Measurements from ENCODE around the gene SLC25A44. TPM values are rescaled to one million over a fixed set of nuclear protein-coding genes. Genes with fewer than 3 reads are reported as not detected.

The SLC25A44 gene, protein sequence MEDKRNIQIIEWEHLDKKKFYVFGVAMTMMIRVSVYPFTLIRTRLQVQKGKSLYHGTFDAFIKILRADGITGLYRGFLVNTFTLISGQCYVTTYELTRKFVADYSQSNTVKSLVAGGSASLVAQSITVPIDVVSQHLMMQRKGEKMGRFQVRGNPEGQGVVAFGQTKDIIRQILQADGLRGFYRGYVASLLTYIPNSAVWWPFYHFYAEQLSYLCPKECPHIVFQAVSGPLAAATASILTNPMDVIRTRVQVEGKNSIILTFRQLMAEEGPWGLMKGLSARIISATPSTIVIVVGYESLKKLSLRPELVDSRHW
- total RNA-seq: 12.1 and 17.0 TPM in 2 replicates

DNA sequence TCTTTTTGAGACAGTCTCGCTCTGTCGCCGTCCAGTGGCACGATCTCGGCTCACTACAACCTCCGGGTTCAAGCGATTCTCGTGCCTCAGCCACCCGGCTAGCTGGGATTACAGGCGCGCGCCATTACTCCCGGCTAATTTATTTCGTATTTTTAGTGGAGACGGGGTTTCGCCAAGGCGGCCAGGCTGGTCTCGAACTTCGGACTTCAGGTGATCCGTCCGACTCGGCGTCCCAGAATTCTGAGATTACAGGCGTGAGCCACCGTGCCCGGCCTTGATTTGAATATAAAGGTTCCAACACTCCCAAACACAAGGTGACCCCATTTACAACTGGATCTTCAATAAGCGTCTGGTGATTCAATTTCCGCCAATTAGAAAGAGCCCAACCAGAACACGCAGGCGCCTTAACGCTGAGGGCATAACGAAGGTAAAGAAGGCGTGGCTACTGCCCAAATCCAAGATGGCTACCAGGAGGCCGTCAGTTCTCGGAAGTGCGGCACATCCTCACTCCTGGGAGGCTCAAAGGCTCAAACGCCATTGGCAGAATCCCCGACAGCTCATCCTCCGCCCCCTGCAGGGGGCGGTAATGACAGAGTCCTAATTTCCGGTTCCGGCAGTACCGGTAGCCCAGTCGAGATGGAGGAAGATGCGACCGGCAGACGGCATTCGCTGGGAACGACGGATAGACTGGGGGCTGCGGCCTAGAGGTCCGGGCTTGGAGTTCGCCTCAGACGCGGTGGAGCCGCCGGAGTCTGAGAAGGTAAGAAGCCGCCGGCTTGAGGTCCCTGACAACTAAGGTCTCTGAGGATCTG is at the start of gene SLC25A44:
TSS of gene SLC25A44 (plus strand) at position 617 of the 812 bp plus-strand sequence. CDS start 5,744 bp downstream, outside the sequence.

DNA sequence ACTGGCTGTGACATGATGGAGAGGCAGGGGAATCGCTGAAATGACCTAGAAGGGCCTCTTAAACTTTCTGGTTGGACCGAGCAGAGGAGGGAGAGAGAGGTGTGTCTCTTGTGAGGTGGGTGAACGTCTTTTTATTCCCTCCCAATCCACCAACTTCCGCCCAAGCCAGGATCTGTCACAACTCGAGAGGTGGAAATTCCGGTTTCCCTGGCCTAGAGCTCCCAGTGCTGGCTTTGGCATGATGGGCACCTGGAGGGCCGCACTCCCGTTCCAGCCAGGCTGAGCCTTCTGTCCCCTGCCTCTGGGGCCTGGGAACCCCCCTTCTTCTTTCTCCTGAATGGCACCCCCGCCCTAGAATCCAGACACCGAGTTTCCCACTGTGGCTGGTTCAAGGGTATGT is 40.5 kb upstream of the SLC25A44 start, which contains the start of gene SEMA4A:
TSS of gene SEMA4A (plus strand) at position 224 of the 400 bp plus-strand sequence. CDS start 994 bp downstream, outside the sequence.

DNA sequence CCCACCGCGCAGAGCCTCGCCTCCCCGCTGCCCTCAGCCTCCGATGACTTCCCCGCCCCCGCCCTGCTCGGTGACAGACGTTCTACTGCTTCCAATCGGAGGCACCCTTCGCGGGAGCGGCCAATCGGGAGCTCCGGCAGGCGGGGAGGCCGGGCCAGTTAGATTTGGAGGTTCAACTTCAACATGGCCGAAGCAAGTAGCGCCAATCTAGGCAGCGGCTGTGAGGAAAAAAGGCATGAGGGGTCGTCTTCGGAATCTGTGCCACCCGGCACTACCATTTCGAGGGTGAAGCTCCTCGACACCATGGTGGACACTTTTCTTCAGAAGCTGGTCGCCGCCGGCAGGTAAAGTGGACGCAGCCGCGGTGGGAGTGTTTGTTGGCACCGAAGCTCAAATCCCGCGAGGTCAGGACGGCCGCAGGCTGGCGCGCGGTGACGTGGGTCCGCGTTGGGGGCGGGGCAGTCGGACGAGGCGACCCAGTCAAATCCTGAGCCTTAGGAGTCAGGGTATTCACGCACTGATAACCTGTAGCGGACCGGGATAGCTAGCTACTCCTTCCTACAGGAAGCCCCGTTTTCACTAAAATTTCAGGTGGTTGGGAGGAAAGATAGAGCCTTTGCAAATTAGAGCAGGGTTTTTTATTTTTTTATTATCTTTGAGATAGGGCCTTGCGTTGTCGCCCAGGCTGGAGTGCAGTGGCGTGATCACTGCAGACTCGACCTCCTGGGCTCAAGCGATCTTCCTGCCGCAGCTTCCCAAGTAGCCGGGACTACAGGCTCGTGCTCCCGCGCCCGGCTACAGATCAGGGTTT is 19.1 kb downstream of the SLC25A44 start, which contains the start of gene PMF1:
TSS of gene PMF1 (plus strand) at position 175 of the 811 bp plus-strand sequence. CDS start at position 184, 9 bp downstream.

DNA sequence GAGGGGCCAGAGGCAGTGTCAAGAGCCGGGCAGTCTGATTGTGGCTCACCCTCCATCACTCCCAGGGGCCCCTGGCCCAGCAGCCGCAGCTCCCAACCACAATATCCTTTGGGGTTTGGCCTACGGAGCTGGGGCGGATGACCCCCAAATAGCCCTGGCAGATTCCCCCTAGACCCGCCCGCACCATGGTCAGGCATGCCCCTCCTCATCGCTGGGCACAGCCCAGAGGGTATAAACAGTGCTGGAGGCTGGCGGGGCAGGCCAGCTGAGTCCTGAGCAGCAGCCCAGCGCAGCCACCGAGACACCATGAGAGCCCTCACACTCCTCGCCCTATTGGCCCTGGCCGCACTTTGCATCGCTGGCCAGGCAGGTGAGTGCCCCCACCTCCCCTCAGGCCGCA is 48.0 kb downstream of the SLC25A44 start, which contains the start of gene BGLAP:
TSS of gene BGLAP (plus strand) at position 259 of the 400 bp plus-strand sequence. CDS start at position 307, 48 bp downstream.

DNA sequence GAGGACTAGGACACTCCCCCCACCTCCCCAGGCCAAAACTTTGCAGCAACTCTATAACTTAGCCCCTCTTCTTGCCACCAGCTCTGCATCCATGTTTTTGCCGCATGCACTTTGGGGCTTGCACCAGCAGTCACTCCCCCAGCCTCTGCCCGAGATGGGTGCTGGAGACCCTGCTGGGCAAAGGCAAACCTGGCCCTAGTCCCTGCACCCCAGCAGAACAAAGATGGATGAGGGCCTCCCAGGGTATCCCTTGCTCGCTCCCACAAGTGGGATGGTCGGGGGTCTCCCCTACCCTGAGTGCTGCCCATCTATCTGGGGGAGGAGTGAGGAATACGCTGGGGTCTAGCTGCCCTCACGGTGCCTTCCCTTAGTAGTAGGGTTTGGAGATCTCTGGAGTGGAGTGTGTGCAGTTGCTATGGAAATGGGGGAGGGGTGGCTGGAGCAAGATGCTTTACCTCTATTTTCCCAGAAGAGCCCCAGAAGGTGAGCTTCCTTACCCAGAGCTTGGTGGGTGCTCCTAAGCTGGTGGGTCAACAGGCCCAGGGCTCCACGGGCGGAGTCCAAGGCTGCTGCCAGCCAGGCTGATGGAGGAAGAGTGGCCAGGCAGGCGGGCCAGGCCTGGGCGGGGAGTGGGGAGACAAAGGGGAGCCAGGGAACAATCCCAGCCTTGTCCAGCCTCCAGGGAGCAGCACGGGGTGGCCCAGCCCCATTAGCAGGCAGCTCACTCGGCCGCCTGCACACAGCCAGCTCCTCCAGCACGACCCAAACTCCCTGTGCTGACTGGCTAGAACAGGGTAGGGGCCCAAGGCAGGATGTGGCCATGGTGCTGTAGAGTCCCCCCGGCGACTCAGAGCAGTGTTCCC is 53.8 kb downstream of the SLC25A44 start, which contains the start of gene PAQR6:
TSS of gene PAQR6 (minus strand) at position 597 of the 863 bp plus-strand sequence. CDS start 1,325 bp downstream, outside the sequence.

Small RNA genes lying within 50 kb of the gene (small RNA-seq; reads per million reads assigned to genes)
- gene RF00568: not detected

Other genes with a start within 250 kb of the SLC25A44 start
- 100 and 171 TPM in 2 replicates for gene ARHGEF2, start 215.6 kb upstream of the SLC25A44 start, total RNA-seq
- gene SSR2, start 173.2 kb upstream of the SLC25A44 start, total RNA-seq: 261 and 358 TPM in 2 replicates
- 14.3 and 22.5 TPM in 2 replicates for gene UBQLN4, start 140.3 kb upstream of the SLC25A44 start, total RNA-seq
- gene LAMTOR2, start 139.3 kb upstream of the SLC25A44 start, total RNA-seq: 36.4 and 50.7 TPM in 2 replicates
- gene RAB25, start 132.9 kb upstream of the SLC25A44 start, total RNA-seq: not detected in 2 replicates
- 0.73 and 1.2 TPM in 2 replicates for gene MEX3A, start 111.6 kb upstream of the SLC25A44 start, total RNA-seq
- 1,358 and 1,418 TPM in 2 replicates for gene LMNA, start 79.4 kb upstream of the SLC25A44 start, total RNA-seq
- gene SEMA4A, start 40.5 kb upstream of the SLC25A44 start, total RNA-seq: 0.37 and 0.98 TPM in 2 replicates
- gene PMF1, start 18.9 kb downstream of the SLC25A44 start, total RNA-seq: 26.2 and 37.5 TPM in 2 replicates
- gene BGLAP, start 48.1 kb downstream of the SLC25A44 start, total RNA-seq: 0.37 and 0.39 TPM in 2 replicates
- 0.37 and 0.59 TPM in 2 replicates for gene PAQR6, start 54.0 kb downstream of the SLC25A44 start, total RNA-seq
- 27.6 and 44.8 TPM in 2 replicates for gene SMG5, start 88.7 kb downstream of the SLC25A44 start, total RNA-seq
- gene TMEM79, start 90.2 kb downstream of the SLC25A44 start, total RNA-seq: 1.5 and 2.3 TPM in 2 replicates
- 54.3 and 69.4 TPM in 2 replicates for gene GLMP, start 101.6 kb downstream of the SLC25A44 start, total RNA-seq
- 0.39 TPM in 1 of 2 replicates, not detected in the other for gene VHLL, start 105.2 kb downstream of the SLC25A44 start, total RNA-seq
- 481 and 491 TPM in 2 replicates for gene CCT3, start 144.2 kb downstream of the SLC25A44 start, total RNA-seq
- 0.20 and 0.37 TPM in 2 replicates for gene TSACC, start 144.4 kb downstream of the SLC25A44 start, total RNA-seq
- gene RHBG, start 175.1 kb downstream of the SLC25A44 start, total RNA-seq: not detected in 2 replicates